Measurements from ENCODE around the gene PDXK.
"Not testable (repeated sequence)": the region's sequence is repeated elsewhere in the genome, so short reads cannot be mapped to it uniquely, and the experiment has no call there.

PDXK gene

GRCh38 chr21:43718872-43719747 is at the start of gene PDXK:
Gene PDXK (plus strand): TSS chr21:43719129. CDS start chr21:43719295, 166 bp downstream.
- peak; percentile 82 for DNase-seq (ENCODE audit: low read depth)

DNA sequence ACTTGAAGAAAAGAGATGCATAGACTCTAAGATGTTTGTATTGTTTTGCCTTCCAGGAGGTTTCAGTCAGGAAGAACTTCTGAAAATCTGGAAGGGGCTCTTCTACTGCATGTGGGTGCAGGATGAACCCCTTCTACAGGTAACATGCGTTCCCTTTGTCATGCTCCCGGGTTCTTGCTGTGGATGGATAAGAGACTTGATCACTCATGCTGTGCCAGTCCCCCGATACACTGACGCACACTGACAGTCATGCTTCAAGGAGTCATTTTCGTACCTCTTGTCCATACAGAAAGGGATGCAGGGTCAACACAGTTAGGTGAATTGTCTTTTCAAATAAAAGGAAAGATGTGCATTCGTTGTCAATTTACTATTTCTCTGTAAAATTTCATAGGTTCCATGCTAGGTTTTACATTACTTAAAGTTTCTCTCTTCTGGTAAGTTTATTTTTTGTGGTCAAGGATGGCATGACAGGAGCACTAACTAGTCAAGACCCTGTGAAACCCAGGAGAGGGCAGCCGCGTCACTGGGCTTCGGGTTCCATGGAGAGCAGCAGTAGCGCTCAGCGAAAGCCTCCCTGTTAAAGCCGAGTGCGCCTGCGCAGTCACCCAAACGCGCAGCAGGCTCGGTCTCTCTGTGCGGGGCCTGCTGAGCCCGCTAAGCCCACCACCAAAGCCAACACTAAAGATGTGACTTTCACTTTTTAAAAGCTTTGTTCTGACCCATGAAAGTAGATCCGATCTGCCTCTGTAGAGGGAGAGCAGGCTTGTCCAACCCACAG is 48.9 kb upstream of the PDXK start:
- no peak for DNase-seq (ENCODE audit: low read depth)

DNA sequence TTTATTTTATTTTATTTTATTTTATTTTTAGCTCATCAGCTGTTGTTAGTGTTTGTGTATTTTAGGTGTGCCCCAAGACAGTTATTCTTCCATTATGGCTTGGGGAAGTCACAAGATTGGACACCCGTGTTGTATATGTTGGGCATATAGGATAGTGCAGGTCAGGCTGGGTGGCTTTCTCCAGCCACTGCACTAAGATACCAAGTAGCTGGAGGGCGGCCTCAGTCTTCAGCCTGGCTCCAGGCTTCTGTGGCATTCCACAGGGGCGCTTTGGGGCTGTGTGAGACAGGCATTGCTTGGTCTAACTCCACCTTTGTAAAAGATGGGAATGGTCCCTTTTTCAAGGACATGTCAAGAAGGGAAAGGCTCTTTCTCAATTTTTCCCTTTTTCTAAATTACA is 43.1 kb upstream of the PDXK start:
- DNase-seq (ENCODE audit: low read depth), result no peak

GRCh38 chr21:43676391-43676790 is 42.5 kb upstream of the PDXK start:
- DNase-seq (ENCODE audit: low read depth), result no peak

DNA sequence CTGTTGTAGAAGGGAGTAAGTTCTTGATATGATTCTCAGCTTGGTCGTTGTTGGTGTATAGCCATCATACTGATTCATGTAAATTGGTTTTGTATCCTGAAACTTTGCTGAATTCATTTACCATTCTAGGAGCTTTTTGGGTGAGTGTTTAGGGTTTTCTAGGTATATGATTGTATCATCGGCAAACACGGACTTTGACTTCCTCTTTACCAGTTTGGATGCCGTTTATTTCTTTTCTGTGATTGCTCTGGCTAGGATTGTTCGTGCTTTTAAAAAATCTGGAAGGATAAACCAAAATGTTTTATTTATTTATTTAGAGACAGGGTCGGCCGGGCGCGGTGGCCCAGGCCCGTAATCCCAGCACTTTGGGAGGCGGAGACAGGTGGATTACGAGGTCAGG is 39.0 kb upstream of the PDXK start:
- no peak for DNase-seq (ENCODE audit: low read depth)

GRCh38 chr21:43680421-43680820 is 38.5 kb upstream of the PDXK start:
- DNase-seq (ENCODE audit: low read depth), result not testable (repeated sequence)

DNA sequence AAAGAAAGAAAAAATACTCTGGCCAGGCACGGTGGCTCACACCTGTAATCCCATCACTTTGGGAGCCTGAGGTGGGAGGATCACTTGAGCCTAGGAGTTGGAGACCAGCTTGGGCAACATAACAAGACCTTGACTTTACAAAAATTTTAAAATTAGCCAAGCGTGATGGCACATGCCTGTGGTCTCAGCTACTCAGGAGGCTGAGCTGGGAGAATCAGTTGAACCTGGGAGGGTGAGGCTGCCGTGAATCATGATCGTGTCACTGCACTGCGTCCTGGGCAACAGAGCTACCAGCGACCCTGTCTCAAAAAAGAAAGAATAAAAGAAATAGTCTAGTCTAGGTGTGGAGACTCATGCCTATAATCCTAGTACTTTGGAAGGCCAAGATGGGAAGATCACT is 37.3 kb upstream of the PDXK start:
- no peak for DNase-seq (ENCODE audit: low read depth)

DNA sequence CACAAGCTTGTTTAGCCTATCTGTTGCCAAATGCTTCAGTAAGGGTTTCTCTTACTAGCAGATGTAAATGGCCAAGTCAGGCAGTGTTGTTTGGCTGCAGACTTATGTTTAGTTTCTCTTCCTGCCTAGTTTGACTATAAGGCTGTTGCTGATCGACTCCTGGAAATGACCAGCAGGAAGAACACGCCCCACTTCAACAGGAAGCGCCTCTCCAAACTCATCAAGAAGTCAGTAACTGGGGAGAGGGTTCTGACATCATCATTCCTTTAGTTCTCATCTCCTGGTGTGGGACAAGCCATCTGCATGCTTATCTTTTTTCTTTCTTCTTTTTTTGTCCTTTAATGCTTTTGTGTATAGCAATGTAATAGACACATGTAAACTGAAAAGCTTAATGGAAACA is 34.5 kb upstream of the PDXK start:
- DNase-seq (ENCODE audit: low read depth), result peak; percentile 49

DNA sequence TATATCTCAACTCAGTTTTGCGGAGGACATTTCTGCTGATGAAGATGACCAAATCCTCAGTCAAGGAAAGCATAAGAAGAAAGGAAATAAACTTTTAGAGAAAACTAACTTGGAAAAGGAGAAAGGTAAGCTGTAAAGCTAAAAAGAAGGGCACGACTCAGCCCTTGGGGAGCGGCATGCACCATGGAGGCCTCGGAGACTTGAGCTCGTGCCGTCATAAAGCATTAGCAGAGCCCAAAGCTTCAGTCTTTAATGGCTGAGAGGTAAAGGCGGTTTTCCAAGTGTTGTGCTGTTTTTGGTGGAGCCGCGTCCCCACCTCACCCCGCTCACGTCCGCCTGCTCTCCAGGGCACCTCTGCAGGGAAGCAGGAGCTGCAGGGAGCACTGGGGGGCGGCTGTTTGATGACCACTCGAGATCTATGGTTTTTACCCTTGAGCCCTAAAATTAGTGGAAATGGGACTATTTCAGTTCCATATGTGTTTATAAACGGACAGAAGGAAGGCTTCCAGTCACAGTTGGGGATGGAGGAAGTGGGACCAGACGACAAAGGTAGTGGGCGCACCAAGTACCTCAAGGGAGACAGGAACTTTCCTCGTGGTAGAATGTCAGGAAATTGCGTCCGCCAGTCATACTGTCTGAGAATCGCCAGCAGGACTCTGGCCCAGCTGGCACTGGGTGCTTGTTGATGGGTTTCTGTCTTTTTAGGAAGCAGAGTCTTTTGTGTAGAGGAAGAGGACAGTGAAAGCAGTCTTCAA is 31.9 kb upstream of the PDXK start:
- no peak for DNase-seq (ENCODE audit: low read depth)

- no peak for DNase-seq (ENCODE audit: low read depth)
Observed at GRCh38 chr21:43687566-43688399, 31.1 kb upstream of the PDXK start.

GRCh38 chr21:43688906-43689305 is 30.0 kb upstream of the PDXK start:
- no peak for DNase-seq (ENCODE audit: low read depth)

DNA sequence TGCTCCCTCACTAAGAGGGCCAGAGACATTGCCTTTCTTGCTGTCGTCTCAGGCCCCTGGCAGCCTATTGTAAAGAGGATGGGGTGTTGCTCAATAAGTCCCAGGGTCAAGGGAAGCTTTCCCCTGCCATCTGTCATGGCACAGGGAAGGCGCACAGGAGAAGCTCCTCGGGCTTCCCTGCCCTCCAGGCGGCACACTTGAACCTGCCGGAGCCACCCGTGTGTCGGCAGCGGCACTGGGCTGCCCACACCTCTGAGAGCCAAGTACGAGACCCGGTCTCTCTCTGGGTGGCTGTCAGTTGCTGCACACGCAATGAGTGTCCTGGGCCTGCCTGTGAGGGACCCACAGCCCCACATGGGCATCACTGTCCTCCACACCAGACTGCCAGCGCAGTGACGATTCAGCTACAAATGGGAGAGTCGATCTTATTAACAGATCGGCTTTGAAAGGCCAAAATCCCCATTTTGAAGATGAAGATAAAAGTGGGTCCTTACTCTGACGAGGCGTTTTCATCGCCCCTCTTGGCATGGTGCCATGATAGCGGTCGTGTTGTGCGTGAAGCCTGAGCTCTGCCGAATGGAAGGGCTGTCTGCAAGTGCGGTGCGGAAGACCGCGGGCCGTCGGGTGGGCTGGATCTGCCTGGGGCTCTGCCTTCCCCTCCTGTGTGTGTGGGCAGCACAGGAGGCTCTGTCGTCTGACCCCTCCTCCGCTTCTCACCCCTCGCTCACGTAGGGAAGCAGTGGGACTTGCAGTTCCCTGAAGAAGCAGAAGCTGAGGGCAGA is 29.2 kb upstream of the PDXK start:
- no peak for DNase-seq (ENCODE audit: low read depth)

- no peak for DNase-seq (ENCODE audit: low read depth)
Observed at GRCh38 chr21:43690346-43690745, 28.6 kb upstream of the PDXK start.

GRCh38 chr21:43691086-43691795 is 27.7 kb upstream of the PDXK start:
- no peak for DNase-seq (ENCODE audit: low read depth)

GRCh38 chr21:43691801-43692200 is 27.1 kb upstream of the PDXK start:
- no peak for DNase-seq (ENCODE audit: low read depth)

- DNase-seq (ENCODE audit: low read depth), result no peak
Observed at GRCh38 chr21:43692949-43693348, 26.0 kb upstream of the PDXK start.

GRCh38 chr21:43693981-43694380 is 24.9 kb upstream of the PDXK start:
- no peak for DNase-seq (ENCODE audit: low read depth)

DNA sequence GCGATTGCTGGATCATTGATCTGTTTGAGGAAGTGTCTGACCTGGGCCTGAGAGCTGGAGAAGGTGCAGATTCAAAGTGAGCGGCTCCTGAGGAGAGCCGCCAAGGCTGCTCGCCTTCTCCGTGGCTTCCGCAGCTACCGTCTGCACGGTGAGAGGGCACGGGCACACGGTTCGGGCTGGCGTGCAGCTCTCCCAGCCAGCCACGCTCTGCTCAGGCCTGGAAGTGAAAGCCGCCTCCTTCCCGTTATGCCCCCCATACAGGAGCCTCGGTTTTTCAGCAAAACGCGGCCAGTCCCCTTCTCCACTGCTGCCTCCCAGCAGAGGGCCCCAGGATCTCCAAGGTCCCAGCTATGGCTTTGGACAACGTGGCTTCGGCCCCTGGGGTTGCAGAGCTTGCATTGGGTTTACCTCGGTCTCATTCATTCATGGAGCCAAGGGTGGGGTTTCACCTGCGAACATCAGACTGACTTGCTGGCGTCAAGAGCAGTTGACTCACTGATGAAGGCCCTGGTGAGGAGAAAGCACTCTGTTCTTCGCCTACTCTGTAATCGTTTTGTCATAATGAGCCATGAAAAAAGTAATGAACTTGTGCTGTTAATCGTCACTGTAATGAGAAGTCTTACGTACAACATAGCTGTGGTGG is 24.4 kb upstream of the PDXK start:
- DNase-seq (ENCODE audit: low read depth), result no peak

GRCh38 chr21:43696214-43696613 is 22.7 kb upstream of the PDXK start:
- no peak for DNase-seq (ENCODE audit: low read depth)
